ENCODE results near the gene SLC18A3. TPM values are rescaled to one million over a fixed set of nuclear protein-coding genes. Genes with fewer than 3 reads are reported as not detected.

The SLC18A3 gene
- total and polyA plus RNA-seq, 2 experiments from 2014 or later = 0.16 TPM; not detected in 1

DNA sequence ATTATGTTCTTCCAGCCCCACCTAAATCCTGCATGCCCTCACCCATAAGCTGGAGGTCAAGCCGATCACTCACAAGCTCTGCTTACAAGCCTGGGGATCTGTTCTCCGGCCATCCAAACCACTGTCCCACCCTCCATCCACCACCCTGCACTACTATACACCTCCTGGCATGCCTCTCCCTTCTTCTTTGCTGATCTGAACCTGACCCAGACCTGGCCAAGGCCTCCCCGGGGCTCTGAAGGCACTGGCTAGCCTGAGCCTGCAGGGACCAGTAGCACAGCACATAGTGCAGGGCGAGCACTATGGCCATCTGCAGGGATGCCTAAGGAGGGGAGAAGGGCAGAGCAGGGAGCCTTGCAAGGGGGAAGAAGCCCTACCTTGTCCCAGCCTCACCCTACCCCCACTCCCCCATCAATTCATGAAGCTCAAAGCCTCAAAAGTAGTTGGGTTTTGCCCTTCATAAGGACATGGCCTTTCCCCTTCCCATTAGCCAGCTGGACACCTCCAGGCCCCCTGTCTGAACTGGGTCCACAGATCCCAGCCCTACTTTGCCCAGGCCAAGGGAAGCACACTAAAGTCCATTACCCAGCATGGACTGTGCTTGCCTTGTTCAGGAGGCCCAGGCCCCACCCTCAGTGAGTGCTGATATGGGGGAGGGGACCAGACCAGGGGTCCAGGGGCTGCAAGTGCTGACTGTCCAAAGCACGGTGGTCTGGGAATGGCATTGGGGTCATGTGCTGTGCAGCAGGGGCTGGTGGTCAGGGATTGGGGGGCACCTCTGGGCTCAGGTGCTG lies 33.3 kb downstream of the SLC18A3 start:
- Mint-ChIP-seq H3K4me3 (no peak overlapping the region), H3K4me1 (peaks cover 13% of the 10 kb centered on the region), H3K9me3 (no peaks in the 10 kb centered on the region; the same call in 2 of the 3 replicates), H3K27me3 (ENCODE audit: insufficient read depth, low read depth, poor library complexity) (peaks cover 11% of the 10 kb centered on the region), H3K36me3 (ENCODE audit: low read depth) (no peaks in the 10 kb centered on the region), H3K27ac (no peak overlapping the region)
- Histone ChIP-seq H3K9me2 (ENCODE audit: insufficient read depth) (no peaks in the 10 kb centered on the region), H3K4me2 (no peak overlapping the region), H3K79me2 (replicated peaks; ENCODE audit: insufficient read depth) (no peaks in the 10 kb centered on the region), H3F3A (replicated peaks; ENCODE audit: low read depth) (no peaks in the 10 kb centered on the region), H3K4me1 (ENCODE audit: insufficient read depth) (no peaks in the 10 kb centered on the region), H2AFZ (no peak overlapping the region), H3K27ac (ENCODE audit: low read depth) (no peak overlapping the region), H3K4me3 (no peak overlapping the region), H4K20me1 (replicated peaks; ENCODE audit: insufficient read depth) (no peaks in the 10 kb centered on the region), H3K27me3 (ENCODE audit: insufficient read depth) (no peaks in the 10 kb centered on the region), H3K36me3 (ENCODE audit: insufficient read depth) (no peaks in the 10 kb centered on the region)
- no peak for DNase-seq (ENCODE audit: low spot score)
- TF ChIP-seq ZNF462 (CRISPR knock-in tag; IDR thresholded peaks at IDR 0.05) = no peak
- TF ChIP-seq EZH2 (IDR thresholded peaks at IDR 0.05; ENCODE audit: low read depth, unreplicated experiment) = no peak
- TF ChIP-seq, protein P1, sequence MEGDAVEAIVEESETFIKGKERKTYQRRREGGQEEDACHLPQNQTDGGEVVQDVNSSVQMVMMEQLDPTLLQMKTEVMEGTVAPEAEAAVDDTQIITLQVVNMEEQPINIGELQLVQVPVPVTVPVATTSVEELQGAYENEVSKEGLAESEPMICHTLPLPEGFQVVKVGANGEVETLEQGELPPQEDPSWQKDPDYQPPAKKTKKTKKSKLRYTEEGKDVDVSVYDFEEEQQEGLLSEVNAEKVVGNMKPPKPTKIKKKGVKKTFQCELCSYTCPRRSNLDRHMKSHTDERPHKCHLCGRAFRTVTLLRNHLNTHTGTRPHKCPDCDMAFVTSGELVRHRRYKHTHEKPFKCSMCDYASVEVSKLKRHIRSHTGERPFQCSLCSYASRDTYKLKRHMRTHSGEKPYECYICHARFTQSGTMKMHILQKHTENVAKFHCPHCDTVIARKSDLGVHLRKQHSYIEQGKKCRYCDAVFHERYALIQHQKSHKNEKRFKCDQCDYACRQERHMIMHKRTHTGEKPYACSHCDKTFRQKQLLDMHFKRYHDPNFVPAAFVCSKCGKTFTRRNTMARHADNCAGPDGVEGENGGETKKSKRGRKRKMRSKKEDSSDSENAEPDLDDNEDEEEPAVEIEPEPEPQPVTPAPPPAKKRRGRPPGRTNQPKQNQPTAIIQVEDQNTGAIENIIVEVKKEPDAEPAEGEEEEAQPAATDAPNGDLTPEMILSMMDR (conservative IDR thresholded peaks at IDR 0.05; ENCODE audit: low read depth in 2 of 2) = no peak
- TF ChIP-seq ZNF331 (CRISPR knock-in tag; IDR thresholded peaks at IDR 0.05; ENCODE audit: low read depth) = no peak
- no peak for TF ChIP-seq POLR2AphosphoS5 (IDR thresholded peaks at IDR 0.05; ENCODE audit: low read depth)
- TF ChIP-seq CREB1 (CRISPR knock-in tag; IDR thresholded peaks at IDR 0.05; ENCODE audit: low read depth) = no peak
- TF ChIP-seq ZNF114 (CRISPR knock-in tag; IDR thresholded peaks at IDR 0.05) = no peak
- TF ChIP-seq STAT1 (IDR thresholded peaks at IDR 0.05; ENCODE audit: unreplicated experiment) = no peak
- no peak for TF ChIP-seq JUNB (IDR thresholded peaks at IDR 0.05; ENCODE audit: unreplicated experiment)
- TF ChIP-seq EZH2phosphoT487 (IDR thresholded peaks at IDR 0.05; ENCODE audit: unreplicated experiment) = no peak
- no peak for ATAC-seq

Measured in GM23338 (cell line).